ENCODE measurements around the gene CTXND1. TPM values are rescaled to one million over a fixed set of nuclear protein-coding genes. Genes with fewer than 3 reads are reported as not detected.

CTXND1 gene
- total and polyA plus RNA-seq, 2 of the 4 experiments (the other 2 are of a cell fraction): not detected

DNA sequence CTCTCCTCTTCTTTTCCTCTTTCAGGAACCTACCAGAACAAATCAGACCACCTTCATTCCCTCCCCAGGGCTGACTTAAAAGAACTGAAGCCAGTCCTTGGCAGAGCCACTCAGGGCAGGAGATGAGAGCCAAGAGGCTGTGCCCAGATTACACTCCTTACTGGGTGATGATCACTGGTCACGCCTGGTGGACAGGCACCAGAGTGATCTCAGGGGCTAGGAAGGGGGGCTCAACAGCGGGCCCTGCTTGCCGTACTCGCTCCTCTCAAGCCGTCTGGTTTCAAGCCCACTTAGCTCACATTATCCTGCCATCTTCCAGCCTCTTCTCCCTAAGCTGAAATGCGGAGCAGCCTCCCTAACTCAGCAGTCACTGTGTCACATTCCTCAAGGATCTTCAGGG, 100.9 kb downstream of the CTXND1 start:
- H3K27ac ChIP-seq (ENCODE audit: insufficient read depth, low read length): no peak overlapping the region
- H3K4me3 ChIP-seq (ENCODE audit: insufficient read depth, low read depth, low read length): no peak overlapping the region
- DNase-seq: no peak
- 74% methylated on average over 6 of the region's 6 CpGs; no CpG with 5 or more reads in 1 of the 2 experiments for WGBS, 2 experiments (ENCODE audit: extremely low coverage in 2 of 2, insufficient read length in 1 of 2)
- no peak overlapping the region for H2BK15ac ChIP-seq (ENCODE audit: low read depth, low read length)
- no peak overlapping the region for H3K56ac ChIP-seq (ENCODE audit: extremely low read depth, insufficient read depth, low read length)
- H4K5ac ChIP-seq (ENCODE audit: low read depth, low read length): no peak overlapping the region
- H3K18ac ChIP-seq (ENCODE audit: low read depth, low read length): no peak overlapping the region
- H3K14ac ChIP-seq (replicated peaks; ENCODE audit: low read depth, low read length): no peak overlapping the region
- H3K9me3 ChIP-seq (ENCODE audit: control insufficient read depth, insufficient read depth, low read length): no peaks in the 10 kb centered on the region
- H3K4ac ChIP-seq (ENCODE audit: low read depth, low read length): no peak overlapping the region
- H3K27me3 ChIP-seq (ENCODE audit: control insufficient read depth, insufficient read depth, low read length): no peaks in the 10 kb centered on the region
- intact Hi-C loops (cut with micrococcal nuclease): no loop called here
- in situ Hi-C loops (cut with MboI; ENCODE audit: low sequenced_read_pairs): no loop called here
- peaks cover 8% of the 10 kb centered on the region for H3K9me1 ChIP-seq (ENCODE audit: insufficient read depth, low read length)
- no peak overlapping the region for H2BK20ac ChIP-seq (ENCODE audit: low read depth, low read length)
- ChIA-PET POLR2A (ENCODE audit: unreplicated experiment) (no interaction called here), CTCF (no interaction called here)
- no peak overlapping the region for H2BK120ac ChIP-seq (ENCODE audit: low read depth, low read length)
- peaks cover 8% of the 10 kb centered on the region for H3K4me1 ChIP-seq (ENCODE audit: control insufficient read depth, insufficient read depth, low read length)
- dilution Hi-C loops (cut with HindIII; ENCODE audit: low sequenced_read_pairs, unreplicated experiment): no loop called here
- H2AK9ac ChIP-seq (replicated peaks; ENCODE audit: low read depth, low read length, poor library complexity): peak overlapping the region; percentile 20
- ATAC-seq (ENCODE audit: low read depth): no peak
- no peak overlapping the region for H2BK5ac ChIP-seq (ENCODE audit: low read depth, low read length, poor library complexity, severe bottlenecking)
- no peak overlapping the region for H2AK5ac ChIP-seq (ENCODE audit: low read depth, low read length)
- H4K91ac ChIP-seq (ENCODE audit: insufficient read depth, low read depth, low read length): no peak overlapping the region
- no peaks in the 10 kb centered on the region for H3K36me3 ChIP-seq (ENCODE audit: control insufficient read depth, insufficient read depth, low read length)
- H3K9ac ChIP-seq (ENCODE audit: low read depth, low read length): no peak overlapping the region
- BruUV-seq (replicated peaks): no TSS peak
- H2AFZ ChIP-seq (replicated peaks; ENCODE audit: low read length, poor library complexity): no peak overlapping the region
- TF ChIP-seq POLR2A (IDR thresholded peaks at IDR 0.05; ENCODE audit: low read depth, low read length): no peak
- TF ChIP-seq, protein P1, sequence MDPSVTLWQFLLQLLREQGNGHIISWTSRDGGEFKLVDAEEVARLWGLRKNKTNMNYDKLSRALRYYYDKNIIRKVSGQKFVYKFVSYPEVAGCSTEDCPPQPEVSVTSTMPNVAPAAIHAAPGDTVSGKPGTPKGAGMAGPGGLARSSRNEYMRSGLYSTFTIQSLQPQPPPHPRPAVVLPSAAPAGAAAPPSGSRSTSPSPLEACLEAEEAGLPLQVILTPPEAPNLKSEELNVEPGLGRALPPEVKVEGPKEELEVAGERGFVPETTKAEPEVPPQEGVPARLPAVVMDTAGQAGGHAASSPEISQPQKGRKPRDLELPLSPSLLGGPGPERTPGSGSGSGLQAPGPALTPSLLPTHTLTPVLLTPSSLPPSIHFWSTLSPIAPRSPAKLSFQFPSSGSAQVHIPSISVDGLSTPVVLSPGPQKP (IDR thresholded peaks at IDR 0.05; ENCODE audit: borderline replicate concordance, low read depth, low read length): no peak
- no peak for TF ChIP-seq NFE2L2 (IDR thresholded peaks at IDR 0.05; ENCODE audit: low read depth, low read length)
- TF ChIP-seq MAZ (IDR thresholded peaks at IDR 0.05; ENCODE audit: borderline replicate concordance, low read depth, low read length): no peak
- TF ChIP-seq FOS (IDR thresholded peaks at IDR 0.05; ENCODE audit: low read depth, low read length): no peak
- no peak for TF ChIP-seq RFX5 (IDR thresholded peaks at IDR 0.05; ENCODE audit: low read depth, low read length)
- TF ChIP-seq CEBPB (IDR thresholded peaks at IDR 0.05; ENCODE audit: low read depth, low read length): no peak
- H3K4me2 ChIP-seq (ENCODE audit: low read depth, low read length): no peak overlapping the region
- peaks cover 17 to 27% of the 10 kb centered on the region in 2 experiments for H3K79me1 ChIP-seq (ENCODE audit: low read depth in 1 of 2, low read length in 2 of 2)
- no peak overlapping the region for H4K8ac ChIP-seq (ENCODE audit: low read depth in 2 of 2, low read length in 2 of 2)
- H4K20me1 ChIP-seq (ENCODE audit: insufficient read depth, low read length): no peaks in the 10 kb centered on the region
- no peak overlapping the region for H3K23ac ChIP-seq (ENCODE audit: low read depth, low read length)

Other genes starting within 250 kb of the CTXND1 start
- gene ZFAND6, start 192.5 kb downstream of the CTXND1 start, total RNA-seq (2012; rRNA removed): 88.6 and 96.4 TPM in 2 replicates
- 56.0 and 77.5 TPM in 2 replicates for gene ZFAND6, start 192.5 kb downstream of the CTXND1 start, polyA plus RNA-seq (2012; rRNA removed)
- gene FAH, start 99.2 kb downstream of the CTXND1 start, total RNA-seq (2012; rRNA removed): 36.9 and 48.6 TPM in 2 replicates
- gene FAH, start 99.2 kb downstream of the CTXND1 start, polyA plus RNA-seq (2012; rRNA removed): 43.1 and 50.6 TPM in 2 replicates
- gene ARNT2, start 152.2 kb upstream of the CTXND1 start, total RNA-seq (2012; rRNA removed): 14.7 and 19.0 TPM in 2 replicates
- 16.7 and 18.2 TPM in 2 replicates for gene ARNT2, start 152.2 kb upstream of the CTXND1 start, polyA plus RNA-seq (2012; rRNA removed)

Measured in IMR-90 (cell line).